ENCODE results near the gene LAMA2. TPM values are rescaled to one million over a fixed set of nuclear protein-coding genes. Genes with fewer than 3 reads are reported as not detected.

LAMA2 gene
- total RNA-seq, 1 experiment from 2014 or later, result 0.04 TPM

GRCh38 chr6:129416337-129416990 lies 533.5 kb downstream of the LAMA2 start:
- Histone ChIP-seq H4K20me1 (ENCODE audit: insufficient read depth, low read depth, low read length) (no peaks in the 10 kb centered on the region), H3K9me2 (replicated peaks; ENCODE audit: insufficient read depth, low read length) (no peaks in the 10 kb centered on the region), H3K4me2 (ENCODE audit: low read depth, low read length, poor library complexity, severe bottlenecking) (no peak overlapping the region), H3K79me2 (ENCODE audit: low read length) (no peaks in the 10 kb centered on the region), H3K4me1 (ENCODE audit: low read length) (no peaks in the 10 kb centered on the region), H3K9ac (ENCODE audit: low read length) (no peak overlapping the region), H3K27me3 (ENCODE audit: low read length) (no peaks in the 10 kb centered on the region), H3K27ac (ENCODE audit: low read length) (no peak overlapping the region), H3K9me3 (ENCODE audit: low read length) (no peaks in the 10 kb centered on the region), H3K4me3 (ENCODE audit: low read length) (no peak overlapping the region), H2AFZ (ENCODE audit: low read length) (no peak overlapping the region), H3K36me3 (ENCODE audit: insufficient read depth, low read length) (no peaks in the 10 kb centered on the region)
- DNase-seq, result no peak

GRCh38 chr6:129417416-129418086 lies 534.6 kb downstream of the LAMA2 start:
- no peaks in the 10 kb centered on the region for H3K27me3 ChIP-seq (ENCODE audit: low read length)
- H3K79me2 ChIP-seq (ENCODE audit: low read length), result no peaks in the 10 kb centered on the region
- no peaks in the 10 kb centered on the region for H3K9me2 ChIP-seq (replicated peaks; ENCODE audit: insufficient read depth, low read length)
- no peaks in the 10 kb centered on the region for H3K4me1 ChIP-seq (ENCODE audit: low read length)
- no peak overlapping the region for H3K27ac ChIP-seq (ENCODE audit: low read length)
- H3K36me3 ChIP-seq (ENCODE audit: insufficient read depth, low read length), result no peaks in the 10 kb centered on the region
- no peaks in the 10 kb centered on the region for H3K9me3 ChIP-seq (ENCODE audit: low read length)
- no peak overlapping the region for H3K4me3 ChIP-seq (ENCODE audit: low read length)
- no peak overlapping the region for H3K9ac ChIP-seq (ENCODE audit: low read length)
- DNase-seq, result no peak
- no peak overlapping the region for H2AFZ ChIP-seq (ENCODE audit: low read length)
- H4K20me1 ChIP-seq (ENCODE audit: insufficient read depth, low read depth, low read length), result no peaks in the 10 kb centered on the region
- no peak overlapping the region for H3K4me2 ChIP-seq (ENCODE audit: low read depth, low read length, poor library complexity, severe bottlenecking)

GRCh38 chr6:129419324-129419723 lies 536.4 kb downstream of the LAMA2 start:
- no peak for DNase-seq
- Histone ChIP-seq H3K36me3 (ENCODE audit: insufficient read depth, low read length) (no peaks in the 10 kb centered on the region), H4K20me1 (ENCODE audit: insufficient read depth, low read depth, low read length) (no peaks in the 10 kb centered on the region), H3K9me3 (ENCODE audit: low read length) (no peaks in the 10 kb centered on the region), H3K4me2 (ENCODE audit: low read depth, low read length, poor library complexity, severe bottlenecking) (no peak overlapping the region), H3K4me3 (ENCODE audit: low read length) (no peak overlapping the region), H2AFZ (ENCODE audit: low read length) (no peak overlapping the region), H3K9me2 (replicated peaks; ENCODE audit: insufficient read depth, low read length) (no peaks in the 10 kb centered on the region), H3K27ac (ENCODE audit: low read length) (no peak overlapping the region), H3K27me3 (ENCODE audit: low read length) (no peaks in the 10 kb centered on the region), H3K4me1 (ENCODE audit: low read length) (no peaks in the 10 kb centered on the region), H3K79me2 (ENCODE audit: low read length) (no peaks in the 10 kb centered on the region), H3K9ac (ENCODE audit: low read length) (no peak overlapping the region)

GRCh38 chr6:129426343-129426742 lies 543.4 kb downstream of the LAMA2 start:
- H3K9ac ChIP-seq (ENCODE audit: low read length), result no peak overlapping the region
- H3K4me3 ChIP-seq (ENCODE audit: low read length), result no peak overlapping the region
- H3K4me2 ChIP-seq (ENCODE audit: low read depth, low read length, poor library complexity, severe bottlenecking), result no peak overlapping the region
- H3K36me3 ChIP-seq (ENCODE audit: insufficient read depth, low read length), result no peaks in the 10 kb centered on the region
- no peaks in the 10 kb centered on the region for H3K79me2 ChIP-seq (ENCODE audit: low read length)
- no peaks in the 10 kb centered on the region for H3K9me2 ChIP-seq (replicated peaks; ENCODE audit: insufficient read depth, low read length)
- no peaks in the 10 kb centered on the region for H4K20me1 ChIP-seq (ENCODE audit: insufficient read depth, low read depth, low read length)
- H3K27ac ChIP-seq (ENCODE audit: low read length), result no peak overlapping the region
- H3K27me3 ChIP-seq (ENCODE audit: low read length), result no peaks in the 10 kb centered on the region
- no peak for DNase-seq
- H3K4me1 ChIP-seq (ENCODE audit: low read length), result no peaks in the 10 kb centered on the region
- no peaks in the 10 kb centered on the region for H3K9me3 ChIP-seq (ENCODE audit: low read length)
- no peak overlapping the region for H2AFZ ChIP-seq (ENCODE audit: low read length)

GRCh38 chr6:129429956-129430355 lies 547.0 kb downstream of the LAMA2 start:
- Histone ChIP-seq H3K9me3 (ENCODE audit: low read length) (no peaks in the 10 kb centered on the region), H4K20me1 (ENCODE audit: insufficient read depth, low read depth, low read length) (no peaks in the 10 kb centered on the region), H3K9me2 (replicated peaks; ENCODE audit: insufficient read depth, low read length) (no peaks in the 10 kb centered on the region), H3K27ac (ENCODE audit: low read length) (no peak overlapping the region), H3K79me2 (ENCODE audit: low read length) (no peaks in the 10 kb centered on the region), H3K9ac (ENCODE audit: low read length) (no peak overlapping the region), H3K4me3 (ENCODE audit: low read length) (no peak overlapping the region), H3K36me3 (ENCODE audit: insufficient read depth, low read length) (no peaks in the 10 kb centered on the region), H3K4me2 (ENCODE audit: low read depth, low read length, poor library complexity, severe bottlenecking) (no peak overlapping the region), H2AFZ (ENCODE audit: low read length) (no peak overlapping the region), H3K4me1 (ENCODE audit: low read length) (no peaks in the 10 kb centered on the region), H3K27me3 (ENCODE audit: low read length) (no peaks in the 10 kb centered on the region)
- DNase-seq, result no peak

GRCh38 chr6:129432738-129433137 lies 549.8 kb downstream of the LAMA2 start:
- Histone ChIP-seq H3K9me3 (ENCODE audit: low read length) (no peaks in the 10 kb centered on the region), H2AFZ (ENCODE audit: low read length) (no peak overlapping the region), H3K79me2 (ENCODE audit: low read length) (no peaks in the 10 kb centered on the region), H3K9ac (ENCODE audit: low read length) (no peak overlapping the region), H3K4me3 (ENCODE audit: low read length) (no peak overlapping the region), H3K27me3 (ENCODE audit: low read length) (no peaks in the 10 kb centered on the region), H3K36me3 (ENCODE audit: insufficient read depth, low read length) (no peaks in the 10 kb centered on the region), H3K4me1 (ENCODE audit: low read length) (no peaks in the 10 kb centered on the region), H3K9me2 (replicated peaks; ENCODE audit: insufficient read depth, low read length) (no peaks in the 10 kb centered on the region), H3K27ac (ENCODE audit: low read length) (no peak overlapping the region), H4K20me1 (ENCODE audit: insufficient read depth, low read depth, low read length) (no peaks in the 10 kb centered on the region), H3K4me2 (ENCODE audit: low read depth, low read length, poor library complexity, severe bottlenecking) (no peak overlapping the region)
- DNase-seq, result no peak

- H3K27ac ChIP-seq (ENCODE audit: low read length), result no peak overlapping the region
- H3K4me2 ChIP-seq (ENCODE audit: low read depth, low read length, poor library complexity, severe bottlenecking), result no peak overlapping the region
- no peak overlapping the region for H2AFZ ChIP-seq (ENCODE audit: low read length)
- no peaks in the 10 kb centered on the region for H3K27me3 ChIP-seq (ENCODE audit: low read length)
- H3K79me2 ChIP-seq (ENCODE audit: low read length), result no peaks in the 10 kb centered on the region
- H3K9me2 ChIP-seq (replicated peaks; ENCODE audit: insufficient read depth, low read length), result no peaks in the 10 kb centered on the region
- no peak overlapping the region for H3K4me3 ChIP-seq (ENCODE audit: low read length)
- no peaks in the 10 kb centered on the region for H4K20me1 ChIP-seq (ENCODE audit: insufficient read depth, low read depth, low read length)
- H3K36me3 ChIP-seq (ENCODE audit: insufficient read depth, low read length), result no peaks in the 10 kb centered on the region
- H3K4me1 ChIP-seq (ENCODE audit: low read length), result no peaks in the 10 kb centered on the region
- H3K9ac ChIP-seq (ENCODE audit: low read length), result no peak overlapping the region
- H3K9me3 ChIP-seq (ENCODE audit: low read length), result no peaks in the 10 kb centered on the region
- DNase-seq, result no peak
Measured at GRCh38 chr6:129434091-129434490, 551.2 kb downstream of the LAMA2 start.

- no peak overlapping the region for H3K27ac ChIP-seq (ENCODE audit: low read length)
- H3K27me3 ChIP-seq (ENCODE audit: low read length), result no peaks in the 10 kb centered on the region
- no peak for DNase-seq
- no peak overlapping the region for H3K9ac ChIP-seq (ENCODE audit: low read length)
- no peaks in the 10 kb centered on the region for H3K9me3 ChIP-seq (ENCODE audit: low read length)
- no peak overlapping the region for H3K4me2 ChIP-seq (ENCODE audit: low read depth, low read length, poor library complexity, severe bottlenecking)
- H3K4me3 ChIP-seq (ENCODE audit: low read length), result no peak overlapping the region
- H3K36me3 ChIP-seq (ENCODE audit: insufficient read depth, low read length), result no peaks in the 10 kb centered on the region
- no peak overlapping the region for H2AFZ ChIP-seq (ENCODE audit: low read length)
- no peaks in the 10 kb centered on the region for H3K4me1 ChIP-seq (ENCODE audit: low read length)
- no peaks in the 10 kb centered on the region for H3K9me2 ChIP-seq (replicated peaks; ENCODE audit: insufficient read depth, low read length)
- H4K20me1 ChIP-seq (ENCODE audit: insufficient read depth, low read depth, low read length), result no peaks in the 10 kb centered on the region
- no peaks in the 10 kb centered on the region for H3K79me2 ChIP-seq (ENCODE audit: low read length)
Measured at GRCh38 chr6:129440691-129441090, 557.8 kb downstream of the LAMA2 start.
